ENCODE data around the gene TMBIM4. TPM values are rescaled to one million over a fixed set of nuclear protein-coding genes. Genes with fewer than 3 reads are reported as not detected.

Gene TMBIM4
- total and polyA plus RNA-seq, 2 donors (not counting 3 experiments of a cell fraction or from before 2014, with no cell fraction given) = 74.1 to 370 TPM

DNA sequence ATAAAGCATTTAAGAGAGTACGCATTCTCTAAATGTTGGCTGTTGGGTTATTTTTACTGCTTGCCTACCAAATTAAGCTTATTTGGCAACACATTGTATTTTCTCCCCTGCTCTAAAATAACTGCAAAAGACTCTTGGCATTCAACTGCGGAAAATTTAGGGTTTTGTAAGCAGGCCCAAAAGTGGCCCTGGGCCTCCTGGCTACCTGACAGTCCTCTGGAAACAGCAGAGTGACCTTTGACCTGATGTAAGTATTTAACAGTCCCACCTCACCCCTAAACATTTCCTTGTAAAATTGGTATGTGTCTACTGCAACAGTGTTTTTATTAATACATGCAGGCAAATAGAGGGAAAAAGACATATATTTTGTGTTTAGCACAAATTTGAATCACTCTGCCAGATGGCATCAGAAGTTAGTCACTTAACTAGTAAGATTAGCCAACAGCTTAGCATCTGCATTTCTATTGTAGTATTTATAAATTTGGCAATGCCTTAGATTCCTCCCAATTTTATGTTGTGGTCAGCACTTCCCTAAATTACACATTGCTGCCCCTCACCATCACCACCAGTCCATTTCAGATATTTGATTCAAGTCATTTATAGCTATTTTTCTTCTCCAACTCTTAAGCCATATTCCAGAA is 50.4 kb downstream of the TMBIM4 start:
- dilution Hi-C loops (cut with MboI; ENCODE audit: extremely low pct_ligation_motif_present, low sequenced_read_pairs) = no loop called here

More for the DNA sequence above, 50.4 kb downstream of the TMBIM4 start:
- H3K79me2 ChIP-seq (ENCODE audit: control insufficient read depth, insufficient read depth, low read length) = no peaks in the 10 kb centered on the region
- H4K20me1 ChIP-seq (replicated peaks; ENCODE audit: control insufficient read depth, extremely low read depth, insufficient read depth, low read length) = no peaks in the 10 kb centered on the region
- no peak for DNase-seq (ENCODE audit: low read depth, low spot score)
- no peak for TF ChIP-seq JUN (IDR thresholded peaks at IDR 0.05; ENCODE audit: borderline replicate concordance, insufficient read depth, insufficient read length, low read depth)
- no peak for TF ChIP-seq MYC (IDR thresholded peaks at IDR 0.05; ENCODE audit: low read depth, low read length)
- TF ChIP-seq, protein P1, sequence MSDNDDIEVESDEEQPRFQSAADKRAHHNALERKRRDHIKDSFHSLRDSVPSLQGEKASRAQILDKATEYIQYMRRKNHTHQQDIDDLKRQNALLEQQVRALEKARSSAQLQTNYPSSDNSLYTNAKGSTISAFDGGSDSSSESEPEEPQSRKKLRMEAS (IDR thresholded peaks at IDR 0.05; ENCODE audit: insufficient read depth, insufficient read length) = no peak
- TF ChIP-seq, protein P2, sequence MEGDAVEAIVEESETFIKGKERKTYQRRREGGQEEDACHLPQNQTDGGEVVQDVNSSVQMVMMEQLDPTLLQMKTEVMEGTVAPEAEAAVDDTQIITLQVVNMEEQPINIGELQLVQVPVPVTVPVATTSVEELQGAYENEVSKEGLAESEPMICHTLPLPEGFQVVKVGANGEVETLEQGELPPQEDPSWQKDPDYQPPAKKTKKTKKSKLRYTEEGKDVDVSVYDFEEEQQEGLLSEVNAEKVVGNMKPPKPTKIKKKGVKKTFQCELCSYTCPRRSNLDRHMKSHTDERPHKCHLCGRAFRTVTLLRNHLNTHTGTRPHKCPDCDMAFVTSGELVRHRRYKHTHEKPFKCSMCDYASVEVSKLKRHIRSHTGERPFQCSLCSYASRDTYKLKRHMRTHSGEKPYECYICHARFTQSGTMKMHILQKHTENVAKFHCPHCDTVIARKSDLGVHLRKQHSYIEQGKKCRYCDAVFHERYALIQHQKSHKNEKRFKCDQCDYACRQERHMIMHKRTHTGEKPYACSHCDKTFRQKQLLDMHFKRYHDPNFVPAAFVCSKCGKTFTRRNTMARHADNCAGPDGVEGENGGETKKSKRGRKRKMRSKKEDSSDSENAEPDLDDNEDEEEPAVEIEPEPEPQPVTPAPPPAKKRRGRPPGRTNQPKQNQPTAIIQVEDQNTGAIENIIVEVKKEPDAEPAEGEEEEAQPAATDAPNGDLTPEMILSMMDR (IDR thresholded peaks at IDR 0.05; ENCODE audit: extremely low read depth in 1 of 2, insufficient read depth in 1 of 2, low read depth in 1 of 2, low read length in 2 of 2) = no peak
- TF ChIP-seq EZH2 (IDR thresholded peaks at IDR 0.05; ENCODE audit: borderline replicate concordance, low read depth, low read length, severe bottlenecking) = no peak
- TF ChIP-seq POLR2A (IDR thresholded peaks at IDR 0.05; ENCODE audit: low read depth, low read length) = no peak
- no peak for TF ChIP-seq POLR2AphosphoS5 (IDR thresholded peaks at IDR 0.05; ENCODE audit: insufficient read depth, low read depth, low read length)
- no peak for TF ChIP-seq FOS (IDR thresholded peaks at IDR 0.05; ENCODE audit: borderline replicate concordance, insufficient read depth, low read length)
- TF ChIP-seq GATA2 (IDR thresholded peaks at IDR 0.05; ENCODE audit: insufficient read depth, insufficient read length, low read depth, low read length) = no peak
- no peaks in the 10 kb centered on the region for H3K9me1 ChIP-seq (replicated peaks; ENCODE audit: control insufficient read depth, extremely low read depth, insufficient read depth, low read length)
- no peaks in the 10 kb centered on the region for H3K4me1 ChIP-seq (ENCODE audit: control insufficient read depth, extremely low read depth, insufficient read depth, low read length)
- ChIA-PET POLR2A (no interaction called here), CTCF (interaction anchor here (1.5 kb wide), 1 partner anchor 12 kb away, joined by 3 read pairs; no protein-coding TSS in a partner anchor)
- no peak for FAIRE-seq
- H3K27ac ChIP-seq (ENCODE audit: insufficient read depth, low read depth, low read length) = no peak overlapping the region
- H3K9ac ChIP-seq (replicated peaks; ENCODE audit: extremely low read depth, insufficient read depth, low read length) = no peak overlapping the region
- BruUV-seq (replicated peaks) = no TSS peak
- no peak overlapping the region for H3K4me3 ChIP-seq (replicated peaks in 1 of 3; ENCODE audit: insufficient read depth in 1 of 3, low read depth in 1 of 3, low read length in 3 of 3)
- intact Hi-C loops (cut with micrococcal nuclease) = no loop called here
- H3K27me3 ChIP-seq (ENCODE audit: control insufficient read depth in 2 of 2, insufficient read depth in 2 of 2, low read length in 2 of 2) = no peaks in the 10 kb centered on the region
- H3K9me3 ChIP-seq (replicated peaks; ENCODE audit: control insufficient read depth, insufficient read depth, low read length) = no peaks in the 10 kb centered on the region
- no peak overlapping the region for H2AFZ ChIP-seq (ENCODE audit: low read depth, low read length)
- H3K4me2 ChIP-seq (ENCODE audit: insufficient read depth, low read length) = no peak overlapping the region
- peaks cover 2 to 8% of the 10 kb centered on the region in 2 experiments for H3K36me3 ChIP-seq (ENCODE audit: control insufficient read depth in 2 of 2, extremely low read depth in 1 of 2, insufficient read depth in 2 of 2, low read length in 2 of 2)
